ENCODE data around the gene GSX1. TPM values are rescaled to one million over a fixed set of nuclear protein-coding genes. Genes with fewer than 3 reads are reported as not detected.

The GSX1 gene
- total RNA-seq, 4 donors from 2014 or later = not detected

GRCh38 chr13:27794921-27795717, 2.8 kb downstream of the GSX1 start:
- no peak for TF ChIP-seq CTCF (IDR thresholded peaks at IDR 0.05; ENCODE audit: low read depth)

- no peak for TF ChIP-seq CTCF (IDR thresholded peaks at IDR 0.05; ENCODE audit: low read depth)
These were observed 3.4 kb downstream of the GSX1 start for GRCh38 chr13:27795718-27796019.

GRCh38 chr13:27796544-27797227, 4.4 kb downstream of the GSX1 start:
- TF ChIP-seq CTCF (IDR thresholded peaks at IDR 0.05; ENCODE audit: low read depth) = no peak

GRCh38 chr13:27797228-27797624, 4.9 kb downstream of the GSX1 start:
- TF ChIP-seq CTCF (IDR thresholded peaks at IDR 0.05; ENCODE audit: low read depth) = no peak

GRCh38 chr13:27806744-27807387, 14.6 kb downstream of the GSX1 start:
- no peak for TF ChIP-seq CTCF (IDR thresholded peaks at IDR 0.05; ENCODE audit: low read depth)

GRCh38 chr13:27808851-27809550, 16.7 kb downstream of the GSX1 start:
- TF ChIP-seq CTCF (IDR thresholded peaks at IDR 0.05; ENCODE audit: low read depth) = no peak

GRCh38 chr13:27810009-27810408, 17.7 kb downstream of the GSX1 start:
- no peak for TF ChIP-seq CTCF (IDR thresholded peaks at IDR 0.05; ENCODE audit: low read depth)

Measured in subcutaneous adipose tissue (tissue), 4 donors.